HCT116 (cell line): Measurements from ENCODE around the gene HRK. TPM values are rescaled to one million over a fixed set of nuclear protein-coding genes. Genes with fewer than 3 reads are reported as not detected.

Source experiments
- ATAC-seq: fragments of 200-7000 bp; cut with Tn5 transposase; 2 replicates; pipeline ENCODE4 v1.9.1; 2020; ENCODE audit warnings: mild to moderate bottlenecking, moderate library complexity
- BruUV-seq: library from RNA; stranded (reverse); fragments of 400-500 nt; replicated peaks from 2 replicates; lab custom pipeline; 2021; lab: Mats Ljungman, UMichigan
- CTCF ChIA-PET: fragments of 300-600 bp; sonication (Branson Sonifier 250); formaldehyde crosslinking; loops from one replicate; lab custom pipeline; 2021; ENCODE audit warnings: antibody characterized with exemption; lab: Charles Lee
- POLR2A ChIA-PET: fragments of 300-600, 350-600 bp; sonication (Branson Sonifier 250); formaldehyde crosslinking; loops from one replicate; lab custom pipeline; 2021; ENCODE audit warnings: antibody characterized with exemption; lab: Charles Lee
- RAD21 ChIA-PET, 2 experiments: fragments of 300-600 bp; sonication (Branson Sonifier 250); formaldehyde crosslinking; loops; one replicate each; lab custom pipeline; 2023; ENCODE audit warnings: low total read pairs in 2 of 2; ENCODE audit not compliant: uncharacterized antibody in 2 of 2, unreplicated experiment in 2 of 2, low non-redundant PET in 1 of 2; lab: Charles Lee
- DNase-seq: peaks from one replicate; pipeline ENCODE4 v3.0.0-alpha.2; 2010; ENCODE audit warnings: low read depth, low spot score
- H2AFZ ChIP-seq: fragments of 200-600 bp; shearing (Covaris generic), sonication (generic); 2 replicates; pipeline ENCODE4 v1.6.1; 2017; ENCODE audit warnings: low read depth, mixed run types, mixed read lengths, antibody characterized with exemption, low read length; ENCODE audit not compliant: poor library complexity, severe bottlenecking
- H3K27ac ChIP-seq: 2 replicates; pipeline ENCODE4 v1.5.1; 2012; ENCODE audit warnings: low read depth, low read length
- H3K27me3 ChIP-seq: fragments of 200-600 bp; sonication (generic); 2 replicates; pipeline ENCODE4 v1.6.1; 2016; ENCODE audit warnings: mixed run types, low read length, mixed read lengths; ENCODE audit not compliant: insufficient read depth
- H3K36me3 ChIP-seq, 2 experiments: fragments of 200-500 bp in 1 of 2; fragments of 200-600 bp in 1 of 2; sonication (Bioruptor generic) in 1 of 2; sonication (generic) in 1 of 2; 2 replicates each; pipeline versions ENCODE4 v1.5.1 to v1.6.1; 2014 to 2016; ENCODE audit warnings: low read length in 2 of 2, inconsistent platforms in 1 of 2, mixed read lengths in 1 of 2, mixed run types in 1 of 2; ENCODE audit not compliant: insufficient read depth in 2 of 2, control insufficient read depth in 1 of 2
- H3K4me1 ChIP-seq, 2 experiments: fragments of 200-600 bp in 1 of 2; sonication (generic) in 1 of 2; 2 replicates each; pipeline versions ENCODE4 v1.5.1 to v1.6.1; 2012 to 2017; ENCODE audit warnings: low read length in 2 of 2, inconsistent platforms in 1 of 2, mild to moderate bottlenecking in 1 of 2, mixed read lengths in 1 of 2, mixed run types in 1 of 2, moderate library complexity in 1 of 2; ENCODE audit not compliant: insufficient read depth in 2 of 2, control insufficient read depth in 1 of 2
- H3K4me2 ChIP-seq: fragments of 200-600 bp; sonication (generic); 2 replicates; pipeline ENCODE4 v1.6.1; 2017; ENCODE audit warnings: mixed run types, low read length, mixed read lengths
- H3K4me3 ChIP-seq, 2 experiments: fragments of 200-600 bp in 1 of 2; sonication (generic) in 1 of 2; replicated peaks in 1 of 2; 2 replicates each; pipeline ENCODE4 v1.5.1; 2011 to 2016; ENCODE audit warnings: low read length in 2 of 2, control low read depth in 1 of 2, low read depth in 1 of 2, mild to moderate bottlenecking in 1 of 2, mixed read lengths in 1 of 2, mixed run types in 1 of 2
- H3K79me2 ChIP-seq: fragments of 200-600 bp; sonication (generic); 2 replicates; pipeline ENCODE4 v1.6.1; 2017; ENCODE audit warnings: mild to moderate bottlenecking, mixed run types, low read length, moderate library complexity, mixed read lengths; ENCODE audit not compliant: insufficient read depth
- H3K9ac ChIP-seq: fragments of 200-600 bp; sonication (generic); 2 replicates; pipeline ENCODE4 v1.6.1; 2016; ENCODE audit warnings: low read length, mixed read lengths
- H3K9me2 ChIP-seq: fragments of 200-600 bp; sonication (generic), shearing (Covaris generic); 2 replicates; pipeline ENCODE4 v1.6.1; 2017; ENCODE audit warnings: mixed run types, mild to moderate bottlenecking, moderate library complexity; ENCODE audit not compliant: insufficient read depth
- H3K9me3 ChIP-seq, 2 experiments: fragments of 200-500 bp in 1 of 2; fragments of 200-600 bp in 1 of 2; sonication (Bioruptor generic) in 1 of 2; sonication (generic) in 1 of 2; 2 replicates each; pipeline ENCODE4 v1.6.1; 2014 to 2017; ENCODE audit warnings: low read length in 2 of 2, mixed read lengths in 2 of 2, inconsistent platforms in 1 of 2, low read depth in 1 of 2, mild to moderate bottlenecking in 1 of 2, mixed run types in 1 of 2, moderate library complexity in 1 of 2; ENCODE audit not compliant: control insufficient read depth in 1 of 2, insufficient read depth in 1 of 2
- H4K20me1 ChIP-seq: fragments of 200-600 bp; sonication (generic), shearing (Covaris generic); 2 replicates; pipeline ENCODE4 v1.6.1; 2017; ENCODE audit warnings: mixed run types, mild to moderate bottlenecking, moderate library complexity; ENCODE audit not compliant: insufficient read depth
- ATF3 ChIP-seq: IDR thresholded peaks from 2 replicates; pipeline ENCODE4 v1.6.1; 2012
- CBX3 ChIP-seq: IDR thresholded peaks from 2 replicates; pipeline ENCODE4 v1.6.1; 2012; ENCODE audit warnings: low read depth
- CEBPB ChIP-seq: IDR thresholded peaks from 2 replicates; pipeline ENCODE4 v1.6.1; 2012; ENCODE audit warnings: low read depth
- EGR1 ChIP-seq: IDR thresholded peaks from 2 replicates; pipeline ENCODE4 v1.6.1; 2012; ENCODE audit warnings: low read depth
- EZH2 ChIP-seq: fragments of 200-600 bp; sonication (generic); IDR thresholded peaks from 2 replicates; pipeline ENCODE4 v1.6.1; 2017; ENCODE audit warnings: antibody characterized with exemption, mixed run types
- EZH2phosphoT487 ChIP-seq: fragments of 200-600 bp; IDR thresholded peaks from 2 replicates; pipeline ENCODE4 v1.6.1; 2018; ENCODE audit warnings: antibody characterized with exemption, borderline replicate concordance
- POLR2A ChIP-seq: IDR thresholded peaks from 2 replicates; pipeline ENCODE4 v1.7.0; 2011; ENCODE audit warnings: borderline replicate concordance; ENCODE audit not compliant: insufficient read depth, insufficient read length; ENCODE audit errors: extremely low read depth
- POLR2AphosphoS5 ChIP-seq: IDR thresholded peaks from 2 replicates; pipeline ENCODE4 v1.6.1; 2011; ENCODE audit warnings: mild to moderate bottlenecking, low read depth, low read length, moderate library complexity
- RAD21 ChIP-seq: IDR thresholded peaks from 2 replicates; pipeline ENCODE4 v1.6.1; 2012; ENCODE audit warnings: low read depth, mild to moderate bottlenecking
- REST ChIP-seq: IDR thresholded peaks from 2 replicates; pipeline ENCODE4 v1.6.1; 2012; ENCODE audit warnings: low read depth
- SRF ChIP-seq: IDR thresholded peaks from 2 replicates; pipeline ENCODE4 v1.6.1; 2012; ENCODE audit warnings: low read depth
- TCF7L2 ChIP-seq: IDR thresholded peaks from 2 replicates; pipeline ENCODE4 v1.7.0; 2011; ENCODE audit warnings: borderline replicate concordance, inconsistent platforms; ENCODE audit not compliant: insufficient read depth, insufficient read length; ENCODE audit errors: extremely low read depth
- YY1 ChIP-seq: IDR thresholded peaks from 2 replicates; pipeline ENCODE4 v1.6.1; 2011; ENCODE audit warnings: low read length, low read depth, moderate library complexity, mild to moderate bottlenecking; ENCODE audit not compliant: insufficient replicate concordance; ENCODE audit errors: extremely low read depth
- ZBTB33 ChIP-seq: IDR thresholded peaks from 2 replicates; pipeline ENCODE4 v1.6.1; 2011; ENCODE audit warnings: mild to moderate bottlenecking, low read length, moderate library complexity; ENCODE audit not compliant: insufficient replicate concordance; ENCODE audit errors: extremely low read depth
- ZNF274 ChIP-seq: fragments of 200-500 bp; sonication (Bioruptor generic); IDR thresholded peaks from 2 replicates; pipeline ENCODE4 v1.6.1; 2014; ENCODE audit warnings: mild to moderate bottlenecking, low read depth, low read length, inconsistent platforms
- intact Hi-C: fragments of 100-400 bp; cut with micrococcal nuclease; formaldehyde crosslinking; loops from 2 replicates; pipeline ENCODE4 v1.10.0; 2022
- total RNA-seq: library from RNA; stranded (reverse); gene quantifications from one replicate; pipeline ENCODE4 v1.2.1, GENCODE V29; 2021; ENCODE audit not compliant: unreplicated experiment
- TF ChIP-seq, protein P1 (sequence below): IDR thresholded peaks from 2 replicates; pipeline ENCODE4 v1.6.1; 2012
- TF ChIP-seq, protein P2 (sequence below), 3 experiments: fragments of 200-600 bp in 1 of 3; sonication (generic) in 1 of 3; IDR thresholded peaks in 2 of 3; conservative IDR thresholded peaks in 1 of 3; 2 replicates each; pipeline ENCODE4 v1.5.1; 2012 to 2017; ENCODE audit warnings: low read depth in 2 of 3, low read length in 2 of 3, antibody characterized with exemption in 1 of 3, borderline replicate concordance in 1 of 3, control low read depth in 1 of 3, mild to moderate bottlenecking in 1 of 3, mixed read lengths in 1 of 3, mixed run types in 1 of 3, moderate library complexity in 1 of 3; ENCODE audit not compliant: insufficient read depth in 1 of 3

HRK gene
- total RNA-seq, 1 experiment from 2014 or later = 4.3 TPM

GRCh38 chr12:116859079-116859478 is 22.2 kb downstream of the HRK start:
- intact Hi-C loops = no loop called here
- H3K9me2 ChIP-seq = no peaks in the 10 kb centered on the region
- no peaks in the 10 kb centered on the region for H3K36me3 ChIP-seq
- H4K20me1 ChIP-seq = no peaks in the 10 kb centered on the region
- TF ChIP-seq POLR2A = no peak
- no peak for TF ChIP-seq ZBTB33
- TF ChIP-seq POLR2AphosphoS5 = no peak
- TF ChIP-seq ZNF274 = no peak
- no peak for TF ChIP-seq YY1
- TF ChIP-seq, protein P1, sequence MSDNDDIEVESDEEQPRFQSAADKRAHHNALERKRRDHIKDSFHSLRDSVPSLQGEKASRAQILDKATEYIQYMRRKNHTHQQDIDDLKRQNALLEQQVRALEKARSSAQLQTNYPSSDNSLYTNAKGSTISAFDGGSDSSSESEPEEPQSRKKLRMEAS = no peak
- no peak for TF ChIP-seq EZH2
- no peak for TF ChIP-seq REST
- TF ChIP-seq, protein P2, sequence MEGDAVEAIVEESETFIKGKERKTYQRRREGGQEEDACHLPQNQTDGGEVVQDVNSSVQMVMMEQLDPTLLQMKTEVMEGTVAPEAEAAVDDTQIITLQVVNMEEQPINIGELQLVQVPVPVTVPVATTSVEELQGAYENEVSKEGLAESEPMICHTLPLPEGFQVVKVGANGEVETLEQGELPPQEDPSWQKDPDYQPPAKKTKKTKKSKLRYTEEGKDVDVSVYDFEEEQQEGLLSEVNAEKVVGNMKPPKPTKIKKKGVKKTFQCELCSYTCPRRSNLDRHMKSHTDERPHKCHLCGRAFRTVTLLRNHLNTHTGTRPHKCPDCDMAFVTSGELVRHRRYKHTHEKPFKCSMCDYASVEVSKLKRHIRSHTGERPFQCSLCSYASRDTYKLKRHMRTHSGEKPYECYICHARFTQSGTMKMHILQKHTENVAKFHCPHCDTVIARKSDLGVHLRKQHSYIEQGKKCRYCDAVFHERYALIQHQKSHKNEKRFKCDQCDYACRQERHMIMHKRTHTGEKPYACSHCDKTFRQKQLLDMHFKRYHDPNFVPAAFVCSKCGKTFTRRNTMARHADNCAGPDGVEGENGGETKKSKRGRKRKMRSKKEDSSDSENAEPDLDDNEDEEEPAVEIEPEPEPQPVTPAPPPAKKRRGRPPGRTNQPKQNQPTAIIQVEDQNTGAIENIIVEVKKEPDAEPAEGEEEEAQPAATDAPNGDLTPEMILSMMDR (IDR thresholded peaks at IDR 0.05 in 2 of 3, conservative IDR thresholded peaks at IDR 0.05 in 1 of 3; ENCODE audit: borderline replicate concordance in 1 of 3, insufficient read depth in 1 of 3, low read depth in 2 of 3, low read length in 2 of 3) = no peak
- no peak for TF ChIP-seq SRF
- TF ChIP-seq ATF3 = no peak
- TF ChIP-seq RAD21 = no peak
- TF ChIP-seq EGR1 = no peak
- no peak for TF ChIP-seq CEBPB
- no peak for TF ChIP-seq TCF7L2
- no peak for TF ChIP-seq CBX3
- no peak for TF ChIP-seq EZH2phosphoT487
- TF ChIP-seq, all 23 proteins: peak for 0
- POLR2A ChIA-PET = no interaction called here
- H3K27ac ChIP-seq = no peak overlapping the region
- H2AFZ ChIP-seq = no peak overlapping the region
- peaks cover 8 to 20% of the 10 kb centered on the region in 2 experiments for H3K4me1 ChIP-seq
- no peak overlapping the region for H3K9ac ChIP-seq
- H3K4me3 ChIP-seq = no peak overlapping the region
- H3K4me2 ChIP-seq = no peak overlapping the region
- RAD21 ChIA-PET = no interaction called here
- no TSS peak for BruUV-seq
- DNase-seq = no peak
- ATAC-seq = no peak
- CTCF ChIA-PET = no interaction called here
- H3K27me3 ChIP-seq = no peaks in the 10 kb centered on the region
- no peaks in the 10 kb centered on the region for H3K9me3 ChIP-seq
- no peaks in the 10 kb centered on the region for H3K79me2 ChIP-seq
